Panc1 (cell line): ENCODE measurements around the gene EIF3B.

ENCODE experiments used
- CTCF ChIP-seq: fragments of 450-650 bp; IDR thresholded peaks from 2 replicates; pipeline ENCODE4 v1.5.1; 2017; ENCODE audit warnings: mild to moderate bottlenecking
- SIN3A ChIP-seq: IDR thresholded peaks from 2 replicates; pipeline ENCODE4 v1.6.1; 2012; ENCODE audit warnings: low read depth, mild to moderate bottlenecking, low read length, moderate library complexity, borderline replicate concordance; ENCODE audit not compliant: insufficient read depth
- TCF7L2 ChIP-seq: IDR thresholded peaks from 2 replicates; pipeline ENCODE4 v1.6.1; 2011; ENCODE audit warnings: mild to moderate bottlenecking, low read depth, low read length, inconsistent platforms

- TF ChIP-seq CTCF (no peak), SIN3A (no peak), TCF7L2 (no peak)
Observed at GRCh38 chr7:2380461-2380860, 25.8 kb downstream of the EIF3B start.
